MCF 10A (cell line): ENCODE data around the gene XNDC1N. TPM values are rescaled to one million over a fixed set of nuclear protein-coding genes. Genes with fewer than 3 reads are reported as not detected.

Experiments
- BruUV-seq: library from RNA; stranded (reverse); fragments of 400-500 nt; replicated peaks from 2 replicates; lab custom pipeline; 2021; lab: Mats Ljungman, UMichigan
- CTCF ChIA-PET: fragments of 300-600 bp; sonication (Branson Sonifier 250); formaldehyde crosslinking; extraction: SDS; loops from one replicate; lab custom pipeline; 2021; ENCODE audit warnings: antibody characterized with exemption, inconsistent platforms; lab: Yijun Ruan, JAX
- POLR2A ChIA-PET: fragments of 300-600, 350-650 bp; sonication (Branson Sonifier 250); formaldehyde crosslinking; extraction: SDS; loops from one replicate; lab custom pipeline; 2020; ENCODE audit warnings: antibody characterized with exemption, inconsistent platforms; lab: Yijun Ruan, JAX
- DNase-seq: peaks from one replicate; pipeline ENCODE4 v3.0.0-alpha.2; 2018; ENCODE audit not compliant: unreplicated experiment
- H3K27ac Mint-ChIP-seq: one replicate; pipeline ENCODE4 v1.8.0; 2022; ENCODE audit warnings: mild to moderate bottlenecking, low read depth, mixed read lengths; ENCODE audit not compliant: unreplicated experiment
- H3K27me3 Mint-ChIP-seq: one replicate; pipeline ENCODE4 v1.8.0; 2022; ENCODE audit warnings: mixed read lengths; ENCODE audit not compliant: insufficient read depth, unreplicated experiment
- H3K36me3 Mint-ChIP-seq: one replicate; pipeline ENCODE4 v1.8.0; 2022; ENCODE audit warnings: mild to moderate bottlenecking, moderate library complexity, mixed read lengths; ENCODE audit not compliant: insufficient read depth, unreplicated experiment
- H3K4me1 Mint-ChIP-seq: one replicate; pipeline ENCODE4 v1.8.0; 2022; ENCODE audit warnings: mixed read lengths; ENCODE audit not compliant: insufficient read depth, unreplicated experiment
- H3K4me3 Mint-ChIP-seq: one replicate; pipeline ENCODE4 v1.8.0; 2022; ENCODE audit warnings: mild to moderate bottlenecking, moderate library complexity, mixed read lengths; ENCODE audit not compliant: unreplicated experiment
- H3K9me3 Mint-ChIP-seq: one replicate; pipeline ENCODE4 v1.8.0; 2022; ENCODE audit warnings: mixed read lengths; ENCODE audit not compliant: unreplicated experiment
- intact Hi-C: fragments of 100-400 bp; cut with micrococcal nuclease; formaldehyde crosslinking; loops from 2 replicates; pipeline ENCODE4 v1.14.1; 2022
- total RNA-seq: library from RNA; stranded (reverse); gene quantifications from 2 replicates; pipeline ENCODE4 v1.2.3, GENCODE V29; 2022
- TF ChIP-seq, protein P1 (sequence below): fragments of 200-600 bp; IDR thresholded peaks from one replicate; pipeline ENCODE4 v1.8.0; 2022; ENCODE audit warnings: antibody characterized with exemption, mild to moderate bottlenecking; ENCODE audit not compliant: unreplicated experiment

Gene XNDC1N
- total RNA-seq, 1 experiment from 2014 or later, result 5.9 TPM

DNA sequence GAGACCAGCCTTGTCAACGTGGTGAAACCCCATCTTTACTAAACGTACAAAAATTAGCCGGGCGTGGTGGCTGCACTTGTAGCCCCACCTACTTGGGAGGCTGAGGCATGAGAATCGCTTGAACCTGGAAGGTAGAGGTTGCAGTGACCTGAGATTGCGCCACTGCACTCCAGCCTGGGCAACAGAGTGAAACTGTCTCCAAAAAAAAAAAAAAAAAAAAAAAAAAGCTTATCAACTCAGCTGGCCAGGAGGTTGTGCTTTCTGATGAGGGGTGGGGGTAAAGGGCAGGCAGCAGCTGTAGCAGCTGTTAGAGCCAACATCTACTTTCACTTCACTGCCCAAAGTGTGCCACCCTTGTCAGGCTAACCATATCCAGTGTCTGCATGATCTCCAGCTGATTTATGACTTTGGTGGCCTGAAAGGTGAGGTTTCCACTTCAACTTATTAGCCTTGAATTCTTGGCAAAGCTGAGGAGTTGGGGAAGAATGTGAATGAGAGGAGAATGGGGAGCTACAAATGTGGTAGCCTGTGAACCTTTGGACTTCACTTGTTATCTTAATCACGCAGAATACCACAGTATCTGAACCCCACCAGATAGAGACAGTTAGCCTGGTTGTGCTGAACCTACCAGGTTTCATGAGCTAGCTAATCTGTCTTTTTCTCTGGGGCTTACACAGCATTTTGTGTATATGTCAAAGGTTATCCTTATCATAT is 20.1 kb upstream of the XNDC1N start:
- Mint-ChIP-seq H3K9me3 (no peaks in the 10 kb centered on the region), H3K36me3 (no peaks in the 10 kb centered on the region), H3K4me1 (peaks cover 25% of the 10 kb centered on the region), H3K4me3 (no peak overlapping the region), H3K27me3 (no peaks in the 10 kb centered on the region), H3K27ac (no peak overlapping the region)
- POLR2A ChIA-PET, result no interaction called here
- CTCF ChIA-PET, result interaction anchor here (0.6 to 0.8 kb wide), 3 partner anchors 20 to 29 kb away, joined by 3 to 4 read pairs (median 4); partner anchors contain the start of gene XNDC1N
- intact Hi-C loops, result no loop called here
- DNase-seq, result no peak
- TF ChIP-seq, protein P1, sequence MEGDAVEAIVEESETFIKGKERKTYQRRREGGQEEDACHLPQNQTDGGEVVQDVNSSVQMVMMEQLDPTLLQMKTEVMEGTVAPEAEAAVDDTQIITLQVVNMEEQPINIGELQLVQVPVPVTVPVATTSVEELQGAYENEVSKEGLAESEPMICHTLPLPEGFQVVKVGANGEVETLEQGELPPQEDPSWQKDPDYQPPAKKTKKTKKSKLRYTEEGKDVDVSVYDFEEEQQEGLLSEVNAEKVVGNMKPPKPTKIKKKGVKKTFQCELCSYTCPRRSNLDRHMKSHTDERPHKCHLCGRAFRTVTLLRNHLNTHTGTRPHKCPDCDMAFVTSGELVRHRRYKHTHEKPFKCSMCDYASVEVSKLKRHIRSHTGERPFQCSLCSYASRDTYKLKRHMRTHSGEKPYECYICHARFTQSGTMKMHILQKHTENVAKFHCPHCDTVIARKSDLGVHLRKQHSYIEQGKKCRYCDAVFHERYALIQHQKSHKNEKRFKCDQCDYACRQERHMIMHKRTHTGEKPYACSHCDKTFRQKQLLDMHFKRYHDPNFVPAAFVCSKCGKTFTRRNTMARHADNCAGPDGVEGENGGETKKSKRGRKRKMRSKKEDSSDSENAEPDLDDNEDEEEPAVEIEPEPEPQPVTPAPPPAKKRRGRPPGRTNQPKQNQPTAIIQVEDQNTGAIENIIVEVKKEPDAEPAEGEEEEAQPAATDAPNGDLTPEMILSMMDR, result no peak
- no TSS peak for BruUV-seq

DNA sequence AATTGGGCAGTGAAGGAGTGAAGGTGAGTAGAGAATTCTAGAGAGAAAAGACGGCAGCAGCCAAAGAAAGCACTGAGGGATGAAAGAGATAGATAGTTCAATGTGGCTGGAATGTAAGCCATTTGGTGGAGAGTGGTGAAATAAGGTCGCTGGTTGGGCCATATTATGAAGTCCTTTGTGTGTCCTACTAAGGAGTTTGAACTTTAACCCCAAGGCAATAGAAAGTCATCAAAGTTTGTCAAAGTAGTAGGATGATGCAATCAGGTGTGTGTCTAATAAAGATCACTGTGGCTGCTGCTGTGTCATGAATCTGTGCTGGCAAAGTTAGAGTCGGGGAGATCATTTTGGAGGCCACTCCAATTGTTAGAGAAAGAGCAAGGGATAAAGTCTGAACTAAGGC is 19.1 kb upstream of the XNDC1N start:
- CTCF ChIA-PET, result interaction anchor here (0.6 kb wide), 1 partner anchor 615 kb away, joined by 3 read pairs; no protein-coding TSS in a partner anchor
- peak; percentile 25 for DNase-seq
- Mint-ChIP-seq H3K9me3 (no peaks in the 10 kb centered on the region), H3K27ac (peak overlapping the region; percentile 30), H3K27me3 (no peaks in the 10 kb centered on the region), H3K36me3 (no peaks in the 10 kb centered on the region), H3K4me3 (no peak overlapping the region), H3K4me1 (peaks cover 27% of the 10 kb centered on the region)
- TF ChIP-seq, protein P1, result no peak
- intact Hi-C loops, result no loop called here
- no TSS peak for BruUV-seq
- POLR2A ChIA-PET, result interaction anchor here (0.6 kb wide), 1 partner anchor 17 kb away, joined by 3 read pairs; no protein-coding TSS in a partner anchor

DNA sequence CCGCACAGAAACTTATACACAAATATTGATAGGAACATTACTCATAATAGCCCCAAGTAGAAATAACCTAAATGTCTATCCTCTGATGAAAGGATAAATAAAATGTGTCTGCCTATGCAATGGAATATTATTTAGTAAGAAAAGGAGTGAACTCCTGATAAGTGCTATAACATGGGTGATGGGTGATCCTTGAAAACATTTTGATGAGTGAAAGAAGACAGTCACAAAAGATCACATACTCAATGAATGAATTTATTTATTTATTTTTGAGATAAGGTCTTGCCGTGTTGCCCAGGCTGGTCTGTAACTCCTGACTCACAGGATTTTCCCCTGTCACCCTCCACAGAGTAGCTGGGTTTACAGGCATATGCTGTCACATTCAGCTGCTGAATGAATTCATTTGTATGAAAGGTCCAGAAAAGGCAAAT is 17.8 kb upstream of the XNDC1N start:
- Mint-ChIP-seq H3K4me1 (peaks cover 27% of the 10 kb centered on the region), H3K27ac (no peak overlapping the region), H3K36me3 (no peaks in the 10 kb centered on the region), H3K4me3 (no peak overlapping the region), H3K27me3 (no peaks in the 10 kb centered on the region), H3K9me3 (no peaks in the 10 kb centered on the region)
- POLR2A ChIA-PET, result interaction anchor here (4.4 kb wide), 1 partner anchor 17 kb away, joined by 28 read pairs; the partner anchor contains the start of genes RNF121 and XNDC1N
- CTCF ChIA-PET, result interaction anchor here (1.6 kb wide), 1 partner anchor 9 kb away, joined by 5 read pairs; no protein-coding TSS in a partner anchor
- BruUV-seq, result no TSS peak
- DNase-seq, result peak; percentile 23
- intact Hi-C loops, result no loop called here
- TF ChIP-seq, protein P1, result no peak

DNA sequence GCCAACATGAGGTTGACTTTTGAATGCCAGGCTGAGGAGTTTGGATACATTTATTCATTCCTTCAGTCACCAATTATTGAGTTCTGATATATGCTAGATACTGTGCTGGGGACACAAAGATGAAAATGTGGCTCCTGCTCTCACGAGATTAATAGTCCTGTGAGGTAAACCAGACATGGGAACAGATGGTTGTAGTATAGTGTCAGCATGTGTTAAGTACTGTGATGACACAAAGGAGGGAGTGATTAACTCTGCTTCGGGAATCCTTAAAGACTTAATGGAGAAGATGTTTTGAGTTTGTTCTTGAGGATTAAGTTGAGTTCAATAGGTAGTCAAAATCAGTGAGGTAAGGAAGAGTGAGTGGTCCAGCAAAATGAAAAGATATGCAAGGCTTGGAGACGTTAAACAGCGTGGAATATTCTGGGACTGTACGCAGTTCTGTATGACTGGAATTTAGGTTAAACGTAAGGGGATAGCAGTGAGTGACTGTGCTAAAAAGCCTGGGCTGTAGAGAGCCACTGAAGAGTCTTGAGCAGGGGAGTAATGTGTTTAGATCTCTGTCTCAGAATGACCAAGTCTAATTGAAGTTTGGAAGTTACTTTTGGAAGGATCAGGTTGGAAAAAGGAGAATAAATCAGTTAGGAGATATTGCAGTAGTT is 12.3 kb upstream of the XNDC1N start:
- H3K4me1 Mint-ChIP-seq, result peaks cover 7% of the 10 kb centered on the region
- no peak for DNase-seq
- no peaks in the 10 kb centered on the region for H3K27me3 Mint-ChIP-seq
- H3K27ac Mint-ChIP-seq, result no peak overlapping the region
- BruUV-seq, result no TSS peak
- H3K36me3 Mint-ChIP-seq, result peaks cover 12% of the 10 kb centered on the region
- TF ChIP-seq, protein P1, result no peak
- H3K9me3 Mint-ChIP-seq, result no peaks in the 10 kb centered on the region
- ChIA-PET POLR2A (no interaction called here), CTCF (no interaction called here)
- H3K4me3 Mint-ChIP-seq, result no peak overlapping the region
- intact Hi-C loops, result no loop called here
